ENCODE measurements around the gene CCDC17. TPM values are rescaled to one million over a fixed set of nuclear protein-coding genes. Genes with fewer than 3 reads are reported as not detected.

The CCDC17 gene
- total RNA-seq, 1 donor from 2014 or later = 2.2 TPM

GRCh38 chr1:45666836-45667235, 43.0 kb upstream of the CCDC17 start:
- no peak overlapping the region for H3K27ac Mint-ChIP-seq (ENCODE audit: unreplicated experiment)
- H3K36me3 Mint-ChIP-seq (ENCODE audit: unreplicated experiment) = peaks cover 6% of the 10 kb centered on the region
- H3K4me1 Mint-ChIP-seq (ENCODE audit: unreplicated experiment) = peaks cover 30% of the 10 kb centered on the region
- H3K9me3 Mint-ChIP-seq (ENCODE audit: unreplicated experiment) = no peaks in the 10 kb centered on the region
- no peak for DNase-seq (ENCODE audit: extremely low spot score, unreplicated experiment)
- TF ChIP-seq CTCF (IDR thresholded peaks at IDR 0.05) = no peak
- no peak overlapping the region for H3K4me3 Mint-ChIP-seq (ENCODE audit: unreplicated experiment)
- H3K27me3 Mint-ChIP-seq (ENCODE audit: unreplicated experiment) = no peaks in the 10 kb centered on the region

- DNase-seq (ENCODE audit: extremely low spot score, unreplicated experiment) = no peak
- no peaks in the 10 kb centered on the region for H3K27me3 Mint-ChIP-seq (ENCODE audit: unreplicated experiment)
- no peak overlapping the region for H3K27ac Mint-ChIP-seq (ENCODE audit: unreplicated experiment)
- peaks cover 44% of the 10 kb centered on the region for H3K36me3 Mint-ChIP-seq (ENCODE audit: unreplicated experiment)
- no peak for TF ChIP-seq CTCF (IDR thresholded peaks at IDR 0.05)
- no peak overlapping the region for H3K4me3 Mint-ChIP-seq (ENCODE audit: unreplicated experiment)
- peaks cover 5% of the 10 kb centered on the region for H3K4me1 Mint-ChIP-seq (ENCODE audit: unreplicated experiment)
- H3K9me3 Mint-ChIP-seq (ENCODE audit: unreplicated experiment) = no peaks in the 10 kb centered on the region
These were observed 36.5 kb upstream of the CCDC17 start for GRCh38 chr1:45660336-45660735.

GRCh38 chr1:45659222-45659621, 35.4 kb upstream of the CCDC17 start:
- Mint-ChIP-seq H3K4me1 (ENCODE audit: unreplicated experiment) (peaks cover 5% of the 10 kb centered on the region), H3K9me3 (ENCODE audit: unreplicated experiment) (no peaks in the 10 kb centered on the region), H3K4me3 (ENCODE audit: unreplicated experiment) (no peak overlapping the region), H3K36me3 (ENCODE audit: unreplicated experiment) (peaks cover 52% of the 10 kb centered on the region), H3K27ac (ENCODE audit: unreplicated experiment) (peak overlapping the region; percentile 18), H3K27me3 (ENCODE audit: unreplicated experiment) (no peaks in the 10 kb centered on the region)
- no peak for DNase-seq (ENCODE audit: extremely low spot score, unreplicated experiment)
- TF ChIP-seq CTCF (IDR thresholded peaks at IDR 0.05) = no peak

- TF ChIP-seq CTCF (IDR thresholded peaks at IDR 0.05) = no peak
- Mint-ChIP-seq H3K9me3 (ENCODE audit: unreplicated experiment) (no peaks in the 10 kb centered on the region), H3K27ac (ENCODE audit: unreplicated experiment) (no peak overlapping the region), H3K27me3 (ENCODE audit: unreplicated experiment) (no peaks in the 10 kb centered on the region), H3K36me3 (ENCODE audit: unreplicated experiment) (peaks cover 52% of the 10 kb centered on the region), H3K4me3 (ENCODE audit: unreplicated experiment) (no peak overlapping the region), H3K4me1 (ENCODE audit: unreplicated experiment) (peaks cover 2% of the 10 kb centered on the region)
- DNase-seq (ENCODE audit: extremely low spot score, unreplicated experiment) = no peak
These were observed 34.3 kb upstream of the CCDC17 start for GRCh38 chr1:45658171-45658570.

- Mint-ChIP-seq H3K9me3 (ENCODE audit: unreplicated experiment) (no peaks in the 10 kb centered on the region), H3K27ac (ENCODE audit: unreplicated experiment) (no peak overlapping the region), H3K36me3 (ENCODE audit: unreplicated experiment) (peaks cover 63% of the 10 kb centered on the region), H3K4me3 (ENCODE audit: unreplicated experiment) (no peak overlapping the region), H3K27me3 (ENCODE audit: unreplicated experiment) (no peaks in the 10 kb centered on the region), H3K4me1 (ENCODE audit: unreplicated experiment) (no peaks in the 10 kb centered on the region)
- TF ChIP-seq CTCF (IDR thresholded peaks at IDR 0.05) = no peak
- no peak for DNase-seq (ENCODE audit: extremely low spot score, unreplicated experiment)
These were observed 32.8 kb upstream of the CCDC17 start for GRCh38 chr1:45656573-45657226.
